ENCODE results near the gene PTPN13. TPM values are rescaled to one million over a fixed set of nuclear protein-coding genes. Genes with fewer than 3 reads are reported as not detected.

Gene PTPN13
- polyA plus RNA-seq, 5 donors: 74.2 to 150 (median 92.7) TPM

DNA sequence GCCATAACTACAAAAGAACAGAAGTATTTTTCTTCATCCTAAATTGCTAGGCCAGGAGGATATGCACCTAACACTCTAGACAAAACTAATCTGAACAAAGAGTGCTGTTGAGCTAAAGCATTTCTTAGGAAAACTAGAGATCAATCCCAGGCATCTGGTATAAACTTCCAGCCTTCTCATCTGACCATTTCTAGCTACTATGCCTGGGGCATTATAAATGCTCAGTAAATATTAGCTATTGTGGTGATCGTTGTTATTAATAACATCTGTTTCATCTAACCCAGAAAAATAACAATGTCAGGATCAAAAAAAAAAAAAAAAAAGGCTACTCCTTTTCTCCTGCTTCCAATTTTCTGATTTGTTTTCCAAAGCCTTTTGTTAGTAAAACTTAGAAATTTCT is 262.8 kb downstream of the PTPN13 start:
- DNase-seq: no peak

- DNase-seq: no peak
Observed at GRCh38 chr4:86857341-86858052, 263.4 kb downstream of the PTPN13 start.

Other genes starting within 250 kb of the PTPN13 start
- gene MAPK10, start 234.3 kb upstream of the PTPN13 start, polyA plus RNA-seq (ENCODE audit: insufficient read depth in 1 of 5, insufficient read length in 5 of 5, low replicate concordance in 1 of 5): 10 to 100 TPM; 29.9 to 51.3 (median 30.9) TPM